GM18873 (cell line): Measurements from ENCODE around the gene SFXN3.

Source experiments
- ATAC-seq: cut with Tn5 transposase; IDR thresholded peaks from one replicate; pipeline ENCODE4 v1.9.1; 2021; ENCODE audit warnings: mild to moderate bottlenecking, moderate library complexity, moderate number of reproducible peaks; ENCODE audit not compliant: unreplicated experiment, low FRiP score

Gene SFXN3

GRCh38 chr10:101014230-101014884 lies 16.7 kb upstream of the SFXN3 start:
- no peak for ATAC-seq

GRCh38 chr10:101014966-101015581 lies 16.0 kb upstream of the SFXN3 start:
- ATAC-seq = no peak

- no peak for ATAC-seq
Observed at GRCh38 chr10:101015582-101015973, 15.5 kb upstream of the SFXN3 start.

DNA sequence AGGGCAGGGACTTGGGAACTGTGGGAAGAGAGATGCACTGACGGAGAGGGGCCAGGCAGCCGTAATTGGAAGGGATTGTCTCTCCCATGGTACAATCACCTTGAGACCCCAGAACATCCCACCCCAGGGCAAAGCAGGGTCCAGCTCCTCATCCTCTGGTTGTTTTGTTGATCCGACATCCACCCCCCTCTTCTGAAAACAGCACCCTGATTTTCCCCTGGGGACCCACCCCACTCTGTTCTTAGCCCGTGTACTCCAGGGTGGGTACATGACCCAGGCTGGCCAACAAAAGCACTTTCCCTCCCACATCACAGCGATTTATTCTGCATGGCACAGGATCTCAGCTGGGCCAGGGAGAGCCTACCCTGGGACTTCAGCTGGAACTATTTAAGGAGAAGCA lies 14.2 kb upstream of the SFXN3 start:
- no peak for ATAC-seq

GRCh38 chr10:101018118-101018599 lies 12.9 kb upstream of the SFXN3 start:
- no peak for ATAC-seq

DNA sequence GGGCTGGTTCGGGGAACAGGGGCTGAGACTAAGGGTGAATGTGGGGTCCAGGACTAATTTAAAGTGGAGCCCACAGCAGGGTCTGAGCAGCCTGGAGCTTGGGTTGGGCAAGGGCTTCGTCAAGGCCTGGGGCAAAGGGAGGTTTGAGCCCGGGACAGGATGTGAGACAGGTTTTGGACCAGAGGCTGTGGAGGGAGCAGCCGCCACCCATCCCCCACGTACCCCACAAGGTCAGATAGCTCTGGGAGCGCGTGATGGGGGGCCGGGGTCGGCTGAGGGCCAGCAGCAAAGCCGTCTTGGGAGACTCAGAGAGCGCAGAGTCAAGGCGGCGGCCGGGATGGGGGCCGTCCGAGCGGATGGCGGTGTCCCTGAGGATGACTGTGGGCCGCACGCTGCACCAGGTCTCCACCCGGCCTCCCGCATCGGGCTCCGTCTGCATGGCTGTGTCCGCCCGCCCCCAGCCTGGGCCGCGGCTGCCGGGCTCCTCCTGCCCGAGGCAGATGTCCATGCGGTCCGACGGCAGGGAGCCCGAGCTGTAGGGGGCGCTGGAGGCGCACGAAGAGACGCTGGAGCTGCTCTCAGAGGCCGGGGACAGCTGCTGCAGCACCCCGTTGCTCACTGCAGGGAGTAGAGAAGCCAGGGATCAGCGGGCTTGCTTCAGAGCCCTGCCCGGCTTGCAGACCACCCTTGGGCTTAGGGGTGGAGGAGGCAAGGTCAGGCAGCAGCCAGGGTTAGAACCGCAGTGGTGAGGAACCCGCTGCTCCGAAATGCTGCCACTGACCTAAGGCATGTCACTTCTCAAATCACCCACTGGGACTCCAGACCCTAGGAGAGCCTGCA lies 12.2 kb upstream of the SFXN3 start:
- no peak for ATAC-seq

- no peak for ATAC-seq
Observed at GRCh38 chr10:101019440-101019703, 11.7 kb upstream of the SFXN3 start.

DNA sequence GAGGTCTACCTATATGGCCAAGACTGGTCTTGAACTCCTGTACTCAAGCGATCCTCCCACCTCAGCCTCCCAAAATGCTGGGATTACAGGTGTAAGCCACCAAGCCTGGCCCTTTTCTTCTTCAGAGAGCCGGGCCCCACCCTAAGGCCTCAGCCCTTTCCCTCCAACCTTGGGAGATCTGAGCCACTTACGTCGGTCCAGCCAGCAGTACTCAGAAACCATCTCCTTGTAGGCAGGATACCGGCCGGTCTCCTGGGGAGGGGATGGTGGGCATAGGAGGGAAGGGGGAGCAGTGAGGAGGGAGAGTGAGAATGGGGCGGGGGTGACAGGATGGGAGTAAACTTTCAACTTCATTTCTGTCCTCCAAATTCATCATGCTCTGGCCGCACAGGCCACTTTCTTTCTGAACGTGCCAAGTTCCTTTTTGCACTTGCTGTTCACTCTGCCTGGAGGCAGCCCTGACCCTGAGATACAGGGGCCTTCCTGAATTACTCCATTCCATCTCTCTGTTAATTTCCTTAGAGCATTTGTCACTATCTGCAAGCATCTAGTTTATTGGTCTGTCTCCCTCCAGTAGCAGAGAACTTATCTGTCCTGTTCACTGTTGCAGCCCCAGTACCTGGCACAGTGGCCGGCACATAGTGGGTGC lies 10.5 kb upstream of the SFXN3 start:
- no peak for ATAC-seq

DNA sequence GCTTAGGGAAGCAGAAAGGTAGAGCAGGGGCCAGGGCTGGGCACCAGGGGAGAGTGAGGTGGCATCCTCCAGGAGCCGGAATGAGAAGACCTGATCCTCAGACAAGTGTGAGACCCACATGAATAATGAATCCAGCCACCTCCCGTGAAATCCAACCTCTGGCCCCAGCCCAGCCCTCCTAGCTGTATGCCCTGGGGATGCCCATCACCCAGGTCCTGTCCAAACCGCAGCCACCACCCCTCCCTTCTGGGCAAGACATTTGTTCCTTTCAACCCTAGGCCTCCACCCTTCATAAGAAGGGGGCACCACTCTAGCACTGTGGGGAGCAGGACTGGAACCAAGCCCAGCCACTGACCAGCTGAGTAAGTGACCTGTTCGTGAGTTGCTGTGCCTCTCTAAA lies 9.8 kb upstream of the SFXN3 start:
- ATAC-seq = no peak

- ATAC-seq = no peak
Observed at GRCh38 chr10:101021692-101022251, 9.3 kb upstream of the SFXN3 start.

- no peak for ATAC-seq
Observed at GRCh38 chr10:101022967-101023705, 7.9 kb upstream of the SFXN3 start.

DNA sequence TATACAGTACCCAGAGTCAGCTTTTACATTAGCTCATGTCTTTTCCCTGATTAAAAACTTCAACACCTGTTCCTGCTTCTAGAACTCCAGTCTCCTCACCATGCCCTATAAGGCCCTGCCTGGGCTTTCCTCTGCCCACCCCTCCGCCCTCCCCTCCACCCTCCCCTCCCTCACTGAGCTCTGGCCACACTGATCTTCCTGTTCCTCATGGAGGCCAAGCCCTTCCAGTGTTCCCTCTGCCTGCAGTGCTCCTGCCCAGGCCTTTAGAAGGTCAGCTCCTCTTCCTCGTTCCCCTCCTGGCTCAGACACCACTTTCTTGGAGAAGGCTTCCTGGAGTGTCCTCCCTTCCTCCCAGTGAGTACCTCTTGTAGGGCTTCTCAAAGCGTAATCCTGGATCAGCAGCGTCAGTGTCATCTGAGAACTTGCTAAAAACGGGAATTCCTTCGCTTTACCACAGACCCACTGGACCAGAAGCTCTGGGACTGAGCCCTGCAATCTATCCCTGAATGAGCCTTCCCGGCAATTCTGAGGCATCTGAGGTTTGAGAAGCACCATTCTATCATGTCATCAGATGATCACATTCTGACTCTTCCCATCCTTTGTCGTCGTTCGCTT lies 3.8 kb upstream of the SFXN3 start:
- ATAC-seq = no peak

DNA sequence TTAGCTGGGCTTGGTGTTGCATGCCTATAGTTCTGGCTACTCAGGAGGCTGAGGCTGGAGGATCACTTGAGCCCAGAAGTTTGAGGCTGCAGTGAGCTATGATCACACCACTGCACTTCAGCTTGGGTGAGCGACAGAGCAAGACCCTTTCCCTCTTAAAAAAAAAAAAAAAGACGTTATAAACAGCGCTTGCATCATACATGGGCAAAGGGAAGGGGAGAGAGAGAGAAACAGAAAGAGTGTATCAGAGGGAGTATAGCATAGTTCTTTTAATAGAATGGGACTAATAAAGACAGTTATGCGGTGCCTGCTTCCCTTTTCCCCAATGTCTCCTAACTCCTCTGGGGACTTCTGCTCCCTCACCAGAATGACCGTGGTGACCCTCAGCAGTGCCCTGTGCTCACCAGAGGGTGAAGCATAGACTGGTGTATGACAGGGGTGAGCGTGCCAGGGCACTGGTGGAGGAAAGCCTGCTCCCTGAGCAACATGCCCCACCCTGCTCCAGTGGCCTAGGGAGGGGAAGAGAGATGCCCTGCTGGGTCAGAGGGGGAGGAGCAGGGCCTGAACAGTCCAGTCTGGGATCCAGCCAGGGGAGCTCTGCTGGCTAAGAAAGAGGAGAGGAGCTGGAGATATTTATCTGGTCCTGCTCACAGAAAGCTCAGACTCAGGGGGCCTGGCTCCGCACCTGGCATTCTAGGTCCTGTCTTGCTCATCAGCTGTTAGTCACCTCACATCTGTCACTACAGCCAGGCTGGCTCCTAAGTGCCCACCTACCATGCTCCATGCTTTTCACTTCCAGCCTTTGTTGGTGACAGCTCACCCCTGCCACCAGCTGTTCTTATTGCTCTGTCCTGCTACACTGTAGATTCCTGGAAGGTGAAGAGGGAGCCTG lies 2.3 kb upstream of the SFXN3 start:
- no peak for ATAC-seq

GRCh38 chr10:101029520-101030295 lies 1.3 kb upstream of the SFXN3 start:
- no peak for ATAC-seq

DNA sequence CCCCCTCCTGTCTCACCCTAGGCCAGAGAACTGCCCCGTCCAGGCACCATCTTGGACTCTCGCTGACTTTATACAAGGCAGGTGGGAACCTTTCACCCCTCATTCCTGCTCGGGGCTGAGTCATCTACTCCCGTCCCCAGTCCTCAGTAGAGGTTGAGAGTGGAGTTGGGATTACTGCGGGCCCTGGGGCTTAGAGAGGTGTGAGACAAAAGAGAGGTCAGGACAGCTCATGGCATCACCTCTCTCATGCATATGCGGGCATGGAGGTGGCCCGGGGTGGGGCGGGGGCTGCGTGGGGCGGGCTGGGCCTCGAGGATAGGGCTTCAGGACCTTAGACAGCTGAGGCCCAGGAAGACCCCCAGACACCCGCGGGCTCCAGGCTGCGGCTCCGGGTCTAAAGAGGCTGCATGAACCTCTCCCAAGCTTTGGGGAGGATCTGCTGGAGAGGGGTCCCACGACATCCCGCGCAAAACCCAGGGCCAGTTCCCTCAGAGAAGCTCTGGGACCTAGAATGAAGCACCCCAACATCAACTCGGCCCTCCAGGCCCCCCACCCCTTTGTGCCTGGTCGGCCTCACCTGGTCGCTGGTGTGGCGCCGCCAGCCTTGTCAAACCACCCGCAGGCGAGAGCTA lies 422 bp upstream of the SFXN3 start:
- no peak for ATAC-seq

DNA sequence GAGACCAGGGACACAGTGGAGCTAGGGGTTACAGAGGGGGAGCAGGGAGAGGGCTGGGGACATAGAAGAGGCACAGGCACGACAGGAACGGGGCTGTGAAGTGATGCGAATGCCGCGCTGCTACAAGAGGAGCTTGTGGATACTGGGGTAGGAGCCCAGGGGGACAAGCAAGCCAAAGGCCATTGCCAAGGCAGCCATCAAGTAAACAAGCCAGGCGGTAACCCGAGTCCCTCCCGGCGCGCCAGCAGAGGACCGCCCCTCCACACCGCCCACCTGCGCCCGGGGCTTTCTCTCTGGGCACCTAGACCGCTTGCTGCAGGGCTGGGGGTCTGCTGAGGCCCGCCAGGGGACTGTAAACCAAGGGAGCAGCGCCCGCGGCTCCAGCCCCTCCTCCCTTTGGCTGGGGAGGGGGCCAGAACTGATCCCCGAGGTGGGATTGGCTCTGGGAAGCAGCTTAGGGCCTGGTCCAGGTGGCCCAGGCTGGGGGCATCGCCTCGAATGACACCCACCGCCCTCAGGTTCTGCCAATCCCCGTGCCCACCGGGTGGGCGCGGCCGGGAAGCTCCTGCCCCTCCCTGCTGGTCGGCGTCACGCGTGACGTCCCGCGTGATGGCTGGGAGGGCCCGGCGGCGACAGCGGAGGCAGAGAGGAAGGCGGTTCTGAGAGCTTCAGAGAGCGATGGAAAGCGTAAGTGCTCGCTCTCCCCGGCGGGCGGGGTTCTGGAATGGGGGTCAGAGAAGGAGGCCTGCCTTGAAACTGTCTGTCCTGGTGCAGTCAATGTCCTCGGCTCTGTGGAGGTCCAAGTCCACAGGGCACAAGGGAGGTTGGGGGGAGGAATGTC lies 982 bp downstream of the SFXN3 start:
- no peak for ATAC-seq
